T-helper 1 cell treated with Interleukin-12 subunit alpha and Interleukin-12 subunit beta and Interleukin-4 antibody, amounts not matched to agents 30 μg/mL and 1 μg/mL, for 36 hours (primary cell): ENCODE results near the gene SYTL3.
"Not testable (repeated sequence)": the region's sequence is repeated elsewhere in the genome, so short reads cannot be mapped to it uniquely, and the experiment has no call there.

Experiments used
- H3K27ac Mint-ChIP-seq: one replicate; pipeline ENCODE4 v1.8.0; 2021; ENCODE audit warnings: mild to moderate bottlenecking, mixed read lengths
- H3K27me3 Mint-ChIP-seq: one replicate; pipeline ENCODE4 v1.8.0; 2021; ENCODE audit warnings: low read depth, mixed read lengths
- H3K36me3 Mint-ChIP-seq: one replicate; pipeline ENCODE4 v1.8.0; 2021; ENCODE audit warnings: low read depth, mixed read lengths
- H3K4me1 Mint-ChIP-seq: one replicate; pipeline ENCODE4 v1.8.0; 2021; ENCODE audit warnings: low read depth, mixed read lengths
- H3K4me3 Mint-ChIP-seq: one replicate; pipeline ENCODE4 v1.8.0; 2021; ENCODE audit warnings: mild to moderate bottlenecking, moderate library complexity, mixed read lengths
- H3K9me3 Mint-ChIP-seq: one replicate; pipeline ENCODE4 v1.8.0; 2021; ENCODE audit warnings: mixed read lengths

The SYTL3 gene

GRCh38 chr6:158644231-158645063, 5.4 kb upstream of the SYTL3 start, which contains the start of gene DYNLT1:
Gene DYNLT1, minus strand, starts transcription at chr6:158644743. Its CDS starts 35 bp downstream, at chr6:158644708.
- Mint-ChIP-seq H3K4me3 (peak within 1 kb of the TSS; percentile 98), H3K36me3 (peaks cover 31% of the 10 kb centered on the region), H3K9me3 (no peaks in the 10 kb centered on the region), H3K4me1 (peaks cover 67% of the 10 kb centered on the region), H3K27me3 (no peaks in the 10 kb centered on the region), H3K27ac (peak within 1 kb of the TSS; percentile 99)

DNA sequence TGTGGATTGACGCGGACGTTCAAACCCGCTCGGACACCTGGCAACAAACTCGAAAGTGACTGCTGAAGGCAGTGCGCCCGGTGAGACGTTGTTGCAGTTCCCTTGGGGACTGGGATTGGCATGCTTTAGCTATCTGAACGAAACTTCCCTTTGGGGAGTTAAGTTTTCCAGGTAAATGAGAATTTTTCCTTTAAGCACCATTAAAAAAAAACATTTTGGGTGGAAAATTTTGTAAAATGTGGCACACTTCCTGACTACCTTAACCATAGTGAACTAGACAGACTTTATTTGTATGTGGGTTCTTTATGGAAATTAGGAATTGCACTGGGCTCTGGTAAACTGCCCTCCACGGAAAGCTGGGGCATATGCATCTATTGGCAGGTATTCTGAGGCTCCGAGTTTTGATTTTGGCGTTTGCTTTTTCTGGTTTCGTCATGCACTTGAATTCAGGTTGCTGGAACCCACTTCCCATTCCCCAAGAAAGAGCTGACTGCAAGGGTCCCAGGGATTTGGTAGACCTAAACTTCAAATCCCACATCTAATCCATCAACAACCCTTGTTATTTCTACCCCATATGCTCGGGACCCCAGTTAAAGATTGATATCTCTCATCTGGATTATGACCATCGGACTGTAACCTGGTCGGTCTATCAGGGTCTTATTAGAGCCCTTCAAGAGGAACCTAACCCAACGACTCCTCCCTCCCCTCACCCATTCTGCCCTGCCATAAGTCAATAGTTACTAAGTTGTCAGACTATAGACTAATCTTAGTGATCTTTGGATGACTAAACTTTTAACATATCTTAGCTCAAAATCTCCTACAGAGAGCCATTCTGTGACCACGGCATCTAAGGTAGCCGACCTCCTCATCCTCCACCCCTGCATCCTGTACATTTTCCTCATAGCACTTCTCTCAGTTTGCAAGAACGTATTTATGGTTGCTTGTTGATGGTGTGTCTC, 4.5 kb upstream of the SYTL3 start:
- H3K36me3 Mint-ChIP-seq, result peaks cover 25% of the 10 kb centered on the region
- H3K27ac Mint-ChIP-seq, result peak overlapping the region; percentile 94
- H3K4me1 Mint-ChIP-seq, result peaks cover 64% of the 10 kb centered on the region
- H3K4me3 Mint-ChIP-seq, result peak overlapping the region; percentile 98
- H3K9me3 Mint-ChIP-seq, result no peaks in the 10 kb centered on the region
- no peaks in the 10 kb centered on the region for H3K27me3 Mint-ChIP-seq

- Mint-ChIP-seq H3K9me3 (no peaks in the 10 kb centered on the region), H3K36me3 (peaks cover 23% of the 10 kb centered on the region), H3K4me3 (peak overlapping the region; percentile 98), H3K27ac (peak overlapping the region; percentile 94), H3K27me3 (no peaks in the 10 kb centered on the region), H3K4me1 (peaks cover 60% of the 10 kb centered on the region)
These were observed 3.6 kb upstream of the SYTL3 start for GRCh38 chr6:158646023-158646910.

GRCh38 chr6:158647501-158647900, 2.4 kb upstream of the SYTL3 start:
- H3K9me3 Mint-ChIP-seq, result no peaks in the 10 kb centered on the region
- H3K27me3 Mint-ChIP-seq, result no peaks in the 10 kb centered on the region
- H3K4me1 Mint-ChIP-seq, result peaks cover 51% of the 10 kb centered on the region
- peaks cover 15% of the 10 kb centered on the region for H3K36me3 Mint-ChIP-seq
- H3K27ac Mint-ChIP-seq, result peak overlapping the region; percentile 7
- H3K4me3 Mint-ChIP-seq, result no peak overlapping the region

DNA sequence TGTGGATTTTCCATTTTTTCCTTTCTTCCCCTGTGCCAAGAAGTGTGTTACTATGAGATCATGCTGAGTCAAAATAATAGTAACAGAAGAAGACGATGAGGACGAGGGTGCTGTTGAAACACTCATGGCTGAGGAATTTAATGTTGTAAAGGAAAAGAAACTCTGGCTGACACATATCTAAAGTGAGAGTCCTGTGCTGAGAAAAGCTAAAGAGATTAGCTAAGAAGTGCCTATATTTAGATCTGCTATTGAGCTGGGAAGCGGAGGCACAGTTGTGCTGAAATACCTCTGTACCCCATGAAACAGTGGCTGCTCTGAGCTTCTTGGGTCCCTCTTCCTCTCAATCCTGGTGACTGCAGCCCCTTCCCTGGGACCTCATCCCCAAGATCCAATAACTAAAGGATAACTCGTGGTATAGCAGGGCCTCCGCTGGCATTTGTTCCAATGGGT, 1.1 kb upstream of the SYTL3 start:
- no peaks in the 10 kb centered on the region for H3K9me3 Mint-ChIP-seq
- no peaks in the 10 kb centered on the region for H3K27me3 Mint-ChIP-seq
- peaks cover 55% of the 10 kb centered on the region for H3K4me1 Mint-ChIP-seq
- H3K27ac Mint-ChIP-seq, result peak overlapping the region; percentile 87
- H3K36me3 Mint-ChIP-seq, result peaks cover 19% of the 10 kb centered on the region
- H3K4me3 Mint-ChIP-seq, result peak overlapping the region; percentile 36

DNA sequence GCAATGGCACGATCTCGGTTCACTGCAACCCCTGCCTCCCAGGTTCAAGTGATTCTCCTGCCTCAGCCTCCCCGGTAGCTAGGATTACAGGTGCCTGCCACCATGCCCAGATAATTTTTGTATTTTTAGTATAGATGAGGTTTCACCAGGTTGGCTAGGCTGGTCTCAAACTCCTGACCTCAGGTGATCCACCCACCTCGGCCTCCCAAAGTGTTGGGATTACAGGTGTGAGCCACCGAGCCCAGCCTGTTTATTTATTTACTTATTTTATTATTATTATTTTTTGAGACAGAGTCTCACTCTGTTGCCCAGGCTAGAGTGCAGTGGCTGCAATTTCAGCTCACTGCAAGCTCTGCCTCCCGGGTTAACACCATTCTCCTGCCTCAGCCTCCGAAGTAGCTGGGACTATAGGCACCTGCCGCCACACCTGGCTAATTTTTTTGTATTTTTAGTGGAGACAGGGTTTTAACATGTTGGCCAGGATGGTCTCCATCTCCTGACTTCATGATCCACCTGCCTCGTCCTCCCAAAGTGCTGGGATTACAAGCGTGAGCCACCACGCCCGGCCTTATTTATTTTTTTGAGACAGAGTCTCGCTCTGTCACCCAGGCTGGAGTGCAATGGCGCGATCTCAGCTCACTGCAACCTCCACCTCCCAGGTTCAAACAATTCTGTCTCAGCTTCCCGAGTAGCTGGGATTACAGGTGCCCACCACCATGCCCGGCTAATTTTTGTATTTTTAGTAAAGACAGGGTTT, 2.3 kb downstream of the SYTL3 start:
- not testable (repeated sequence) for H3K9me3 Mint-ChIP-seq, H3K27me3 Mint-ChIP-seq
- Mint-ChIP-seq H3K4me1 (peaks cover 67% of the 10 kb centered on the region), H3K36me3 (peaks cover 48% of the 10 kb centered on the region), H3K27ac (peak overlapping the region; percentile 93), H3K4me3 (peak overlapping the region; percentile 86)

GRCh38 chr6:158653577-158654354, 3.9 kb downstream of the SYTL3 start:
- H3K9me3 Mint-ChIP-seq, result no peaks in the 10 kb centered on the region
- peak overlapping the region; percentile 86 for H3K4me3 Mint-ChIP-seq
- H3K27me3 Mint-ChIP-seq, result no peaks in the 10 kb centered on the region
- H3K27ac Mint-ChIP-seq, result peak overlapping the region; percentile 93
- peaks cover 51% of the 10 kb centered on the region for H3K36me3 Mint-ChIP-seq
- peaks cover 58% of the 10 kb centered on the region for H3K4me1 Mint-ChIP-seq

GRCh38 chr6:158654498-158654897, 4.6 kb downstream of the SYTL3 start:
- Mint-ChIP-seq H3K4me3 (peak overlapping the region; percentile 86), H3K27me3 (no peaks in the 10 kb centered on the region), H3K4me1 (peaks cover 56% of the 10 kb centered on the region), H3K36me3 (peaks cover 58% of the 10 kb centered on the region), H3K9me3 (no peaks in the 10 kb centered on the region), H3K27ac (peak overlapping the region; percentile 93)

- H3K4me3 Mint-ChIP-seq, result peak overlapping the region; percentile 86
- H3K9me3 Mint-ChIP-seq, result no peaks in the 10 kb centered on the region
- peaks cover 54% of the 10 kb centered on the region for H3K4me1 Mint-ChIP-seq
- H3K36me3 Mint-ChIP-seq, result peaks cover 62% of the 10 kb centered on the region
- H3K27me3 Mint-ChIP-seq, result no peaks in the 10 kb centered on the region
- peak overlapping the region; percentile 93 for H3K27ac Mint-ChIP-seq
These were observed 5.2 kb downstream of the SYTL3 start for GRCh38 chr6:158654960-158655489.

DNA sequence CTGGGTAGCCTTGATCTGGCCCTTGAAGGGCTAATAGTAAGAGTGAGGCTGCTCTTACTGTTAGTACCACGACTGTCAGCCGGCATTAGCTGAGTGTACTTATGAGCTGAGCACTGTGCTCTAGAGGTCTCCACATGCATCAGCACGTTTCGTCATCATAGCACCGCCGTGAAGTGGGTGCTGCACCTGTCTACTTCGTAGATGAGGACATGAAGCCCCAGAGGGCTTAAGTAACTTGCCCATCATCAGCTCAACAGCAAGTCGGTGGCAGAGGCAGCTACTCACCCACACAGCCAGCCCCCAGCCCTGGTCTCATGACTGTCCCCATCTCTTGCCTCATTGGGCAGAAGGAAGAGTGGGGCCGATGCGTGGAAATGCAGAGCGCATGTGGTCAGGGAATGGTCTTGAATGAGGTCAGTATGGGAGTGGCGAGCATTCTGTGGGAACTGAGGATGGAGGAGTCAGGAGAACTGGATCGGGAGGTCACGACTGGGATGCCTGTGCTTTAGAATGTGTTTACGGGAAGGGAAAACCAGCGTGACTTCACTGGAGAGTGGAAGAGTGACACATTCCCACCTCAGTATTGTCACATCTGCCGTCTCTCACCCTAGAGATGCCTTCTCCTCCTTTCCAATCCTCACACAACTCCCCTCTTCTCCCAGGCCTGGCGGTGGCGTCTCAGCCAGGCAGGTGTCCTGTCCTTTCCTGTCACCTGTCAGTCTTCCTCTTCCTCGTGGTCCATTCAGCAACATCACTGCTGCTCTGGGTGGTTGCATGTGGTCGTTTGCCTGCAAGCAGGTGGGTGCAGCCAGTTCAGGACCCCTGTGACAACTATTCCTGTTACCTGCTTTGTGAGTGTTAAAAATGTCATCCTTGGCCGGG, 6.0 kb downstream of the SYTL3 start:
- Mint-ChIP-seq H3K4me3 (peak overlapping the region; percentile 86), H3K4me1 (peaks cover 60% of the 10 kb centered on the region)

DNA sequence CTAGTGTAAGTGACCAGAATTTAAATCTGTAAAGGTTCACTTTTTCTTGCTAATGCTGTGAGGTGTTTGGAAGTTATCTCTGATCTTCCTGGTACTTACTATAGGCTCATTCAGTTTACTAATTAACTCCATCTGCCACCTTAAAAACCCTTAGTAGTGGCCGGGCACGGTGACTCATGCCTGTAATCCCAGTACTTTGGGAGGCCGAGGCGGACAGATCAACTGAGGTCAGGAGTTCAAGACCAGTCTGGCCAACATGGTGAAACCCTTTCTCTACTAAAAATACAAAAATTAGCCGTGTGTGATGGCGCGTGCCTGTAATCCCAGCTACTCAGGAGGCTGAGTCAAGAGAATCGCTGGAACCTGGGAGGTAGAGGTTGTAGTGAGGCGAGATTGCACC, 7.1 kb downstream of the SYTL3 start:
- H3K9me3 Mint-ChIP-seq, H3K4me3 Mint-ChIP-seq, H3K27me3 Mint-ChIP-seq: not testable (repeated sequence)
- peaks cover 67% of the 10 kb centered on the region for H3K36me3 Mint-ChIP-seq
- H3K4me1 Mint-ChIP-seq, result peaks cover 60% of the 10 kb centered on the region
- H3K27ac Mint-ChIP-seq, result peak overlapping the region; percentile 36

More for the DNA sequence above, 6.0 kb downstream of the SYTL3 start:
- H3K9me3 Mint-ChIP-seq, result no peaks in the 10 kb centered on the region
- H3K36me3 Mint-ChIP-seq, result peaks cover 68% of the 10 kb centered on the region
- H3K27ac Mint-ChIP-seq, result peak overlapping the region; percentile 34
- no peaks in the 10 kb centered on the region for H3K27me3 Mint-ChIP-seq

- H3K36me3 Mint-ChIP-seq, result peaks cover 67% of the 10 kb centered on the region
- no peaks in the 10 kb centered on the region for H3K9me3 Mint-ChIP-seq
- peak overlapping the region; percentile 13 for H3K27ac Mint-ChIP-seq
- H3K4me3 Mint-ChIP-seq, result no peak overlapping the region
- H3K4me1 Mint-ChIP-seq, result peaks cover 33% of the 10 kb centered on the region
- no peaks in the 10 kb centered on the region for H3K27me3 Mint-ChIP-seq
These were observed 10.5 kb downstream of the SYTL3 start for GRCh38 chr6:158660333-158660754.
